Thymus (tissue), 11 donors: ENCODE results near the gene UNC45B. TPM values are rescaled to one million over a fixed set of nuclear protein-coding genes. Genes with fewer than 3 reads are reported as not detected.
"Not testable (repeated sequence)": the region's sequence is repeated elsewhere in the genome, so short reads cannot be mapped to it uniquely, and the experiment has no call there.

Experiments
- DNase-seq, 9 donors: peaks; one replicate each; pipeline ENCODE4 v3.0.0-alpha.2; 2013; ENCODE audit warnings: low spot score in 9 of 9, low read depth in 6 of 9, missing footprints in 1 of 9
- H3K27ac ChIP-seq, 2 donors: one replicate each; pipeline ENCODE4 v1.5.1; 2013; ENCODE audit warnings: control low read depth in 1 of 2, low read depth in 1 of 2, low read length in 1 of 2, mild to moderate bottlenecking in 1 of 2, moderate library complexity in 1 of 2
- H3K27me3 ChIP-seq, 2 donors: one replicate each; pipeline ENCODE4 v1.5.1; 2013; ENCODE audit warnings: low read length in 1 of 2; ENCODE audit not compliant: control insufficient read depth in 2 of 2, insufficient read depth in 1 of 2
- H3K36me3 ChIP-seq, 2 donors: one replicate each; pipeline ENCODE4 v1.5.1; 2013; ENCODE audit warnings: low read length in 1 of 2, mild to moderate bottlenecking in 1 of 2, moderate library complexity in 1 of 2; ENCODE audit not compliant: control insufficient read depth in 2 of 2, insufficient read depth in 2 of 2
- H3K4me1 ChIP-seq, 2 donors: one replicate each; pipeline ENCODE4 v1.5.1; 2013; ENCODE audit warnings: low read length in 2 of 2; ENCODE audit not compliant: control insufficient read depth in 2 of 2, insufficient read depth in 2 of 2
- H3K4me3 ChIP-seq, 2 donors: one replicate each; pipeline ENCODE4 v1.5.1; 2013; ENCODE audit warnings: low read length in 2 of 2, control low read depth in 1 of 2, mild to moderate bottlenecking in 1 of 2
- H3K9me3 ChIP-seq, 2 donors: one replicate each; pipeline ENCODE4 v1.5.1; 2013; ENCODE audit warnings: low read length in 1 of 2, mild to moderate bottlenecking in 1 of 2; ENCODE audit not compliant: control insufficient read depth in 2 of 2, insufficient read depth in 1 of 2
- WGBS: extraction: QIAGEN DNeasy Blood & Tissue Kit; methylation state at CpG from one replicate; pipeline ENCODE4 v1.1.7; 2013; 5-methylcytosine and 5-hydroxymethylcytosine counted together
- polyA plus RNA-seq: library from polyadenylated mRNA; stranded (reverse); fragments of 200-250 nt; gene quantifications from one replicate; pipeline ENCODE4 v1.2.3, GENCODE V29; 2013
- total RNA-seq: library from RNA; stranded (reverse); fragments of 120-200 nt; gene quantifications from one replicate; pipeline ENCODE4 v1.2.4, GENCODE V29; 2013
- donor health status: healthy.

Gene UNC45B
- total and polyA plus RNA-seq, 2 donors: 0.27 to 0.76 TPM

DNA sequence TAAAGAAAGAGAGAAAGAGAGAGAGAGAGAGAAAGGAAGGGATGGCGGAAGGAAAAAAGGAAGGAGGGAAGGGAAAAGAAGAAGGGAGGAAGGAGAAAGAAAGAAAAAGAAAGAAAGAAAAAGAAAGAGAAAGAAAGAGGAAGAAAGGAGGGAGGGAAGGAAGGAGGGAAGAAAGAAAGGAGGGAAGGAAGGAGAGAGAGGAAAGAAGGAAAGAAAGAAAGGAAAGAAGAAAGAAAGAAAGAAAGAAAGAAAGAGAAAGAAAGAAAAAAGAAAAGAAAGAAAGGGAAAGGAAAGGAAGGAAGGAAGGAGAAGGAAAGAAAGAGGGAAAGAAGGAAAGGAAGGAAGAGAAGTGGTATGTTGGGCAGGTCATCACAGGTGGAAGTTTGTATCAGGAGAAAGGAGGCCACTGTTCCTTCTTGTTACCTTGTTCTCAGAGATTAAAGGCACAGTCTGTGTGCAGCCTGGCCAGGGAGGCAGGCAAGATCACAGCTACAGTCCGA is 27.3 kb downstream of the UNC45B start:
- DNase-seq: no peak
- Histone ChIP-seq H3K9me3 (no peaks in the 10 kb centered on the region), H3K27ac (no peak overlapping the region), H3K4me3 (no peak overlapping the region), H3K27me3 (no peaks in the 10 kb centered on the region), H3K36me3 (no peaks in the 10 kb centered on the region), H3K4me1 (peaks cover 3 to 27% of the 10 kb centered on the region in 2 donors)
- 94% methylated on average over 2 of the region's 2 CpGs for WGBS

DNA sequence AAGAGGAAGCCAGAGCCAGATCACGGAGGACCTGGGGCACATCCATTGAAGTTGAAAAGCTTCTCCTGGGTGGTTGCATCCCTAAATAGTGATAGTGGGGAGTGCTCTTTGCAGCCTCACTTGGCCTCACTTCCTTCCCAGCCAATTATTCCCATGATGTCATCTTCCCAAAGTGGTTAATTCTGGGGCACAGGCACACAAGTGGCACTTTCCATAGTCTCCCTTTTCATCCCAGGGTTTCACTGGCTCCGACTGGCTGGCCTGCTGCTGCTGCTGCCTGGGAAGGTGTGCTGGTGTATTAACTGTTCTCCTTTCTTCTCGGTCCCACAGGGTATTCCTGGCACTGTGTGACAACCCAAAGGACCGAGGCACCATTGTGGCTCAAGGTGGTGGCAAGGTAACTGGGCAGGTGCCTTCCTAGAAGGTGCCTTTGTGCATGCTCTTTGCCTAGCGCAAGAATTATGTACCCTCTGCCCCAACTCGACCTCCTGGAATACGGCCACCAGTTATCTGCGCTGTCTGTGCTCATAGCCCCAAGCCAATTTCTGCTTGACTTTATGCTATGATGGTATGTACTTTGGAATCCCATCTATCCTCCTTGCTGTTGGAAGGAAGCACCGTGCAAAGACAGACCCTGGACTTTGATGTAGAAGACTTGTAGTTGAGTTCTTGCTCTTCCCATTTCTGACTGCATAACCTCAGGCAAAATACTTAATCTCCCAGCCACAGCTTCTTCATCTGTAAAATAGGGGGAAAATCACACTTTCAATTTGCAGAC is 28.2 kb downstream of the UNC45B start:
- H3K4me1 ChIP-seq: peaks cover 3 to 32% of the 10 kb centered on the region in 2 donors
- H3K4me3 ChIP-seq: no peak overlapping the region
- no peak overlapping the region for H3K27ac ChIP-seq
- no peaks in the 10 kb centered on the region for H3K9me3 ChIP-seq
- H3K36me3 ChIP-seq: no peaks in the 10 kb centered on the region
- 94% methylated on average over 9 of the region's 9 CpGs for WGBS
- no peaks in the 10 kb centered on the region for H3K27me3 ChIP-seq
- DNase-seq: no peak

DNA sequence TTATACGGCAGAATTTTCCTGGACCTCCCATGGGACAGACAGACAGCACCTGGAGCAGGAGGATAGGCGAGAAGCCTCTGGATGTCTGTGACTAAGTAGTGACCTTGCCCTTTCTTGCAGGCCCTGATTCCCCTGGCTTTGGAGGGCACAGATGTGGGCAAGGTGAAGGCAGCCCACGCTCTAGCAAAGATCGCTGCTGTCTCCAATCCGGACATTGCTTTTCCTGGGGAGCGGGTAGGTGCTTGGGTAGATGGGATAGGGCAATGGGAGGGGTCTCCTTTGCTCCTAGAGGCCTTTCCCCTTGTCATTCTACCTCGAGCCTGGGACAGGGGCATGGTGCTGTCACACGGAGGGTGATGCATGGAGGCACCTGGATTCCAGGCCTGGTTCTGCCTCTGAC is 29.3 kb downstream of the UNC45B start:
- no peak for DNase-seq
- whole genome bisulfite sequencing: 90% methylated on average over 8 of the region's 8 CpGs
- Histone ChIP-seq H3K27ac (no peak overlapping the region), H3K36me3 (no peaks in the 10 kb centered on the region), H3K27me3 (no peaks in the 10 kb centered on the region), H3K4me1 (peaks cover 3 to 27% of the 10 kb centered on the region in 2 donors), H3K9me3 (no peaks in the 10 kb centered on the region), H3K4me3 (no peak overlapping the region)

DNA sequence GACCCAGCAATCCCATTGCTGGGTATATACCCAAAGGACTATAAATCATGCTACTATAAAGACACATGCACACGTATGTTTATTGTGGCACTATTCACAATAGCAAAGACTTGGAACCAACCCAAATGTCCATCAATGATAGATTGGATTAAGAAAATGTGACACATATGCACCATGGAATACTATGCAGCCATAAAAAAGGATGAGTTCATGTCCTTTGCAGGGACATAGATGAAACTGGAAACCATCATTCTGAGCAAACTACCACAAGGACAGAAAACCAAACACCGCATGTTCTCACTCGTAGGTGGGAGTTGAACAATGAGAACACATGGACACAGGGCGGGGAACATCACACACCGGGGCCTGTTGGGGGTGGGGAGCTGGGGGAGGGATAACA is 31.8 kb downstream of the UNC45B start:
- H3K4me3 ChIP-seq, H3K27ac ChIP-seq, H3K9me3 ChIP-seq, H3K36me3 ChIP-seq, H3K27me3 ChIP-seq, DNase-seq: not testable (repeated sequence)
- 94% methylated on average over 5 of the region's 5 CpGs for WGBS
- H3K4me1 ChIP-seq: peaks cover 0 to 23% of the 10 kb centered on the region in 2 donors

DNA sequence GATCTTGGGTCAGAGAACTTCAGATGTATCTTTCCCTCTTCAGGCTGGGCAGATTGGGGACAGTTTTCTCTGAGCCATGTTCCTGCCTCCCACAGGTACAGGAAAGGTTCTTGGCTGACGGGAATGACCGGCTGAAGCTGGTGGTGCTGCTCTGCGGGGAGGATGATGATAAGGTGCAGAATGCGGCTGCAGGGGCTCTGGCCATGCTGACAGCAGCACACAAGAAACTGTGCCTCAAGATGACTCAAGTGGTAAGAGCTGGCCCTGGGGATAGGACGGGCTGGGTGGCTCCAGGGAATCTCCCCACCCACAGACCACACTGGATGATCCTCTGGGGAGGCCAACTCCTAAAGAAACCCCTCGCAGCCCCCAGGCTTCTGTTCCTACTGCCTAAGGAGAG is 35.7 kb downstream of the UNC45B start:
- peaks cover 4 to 21% of the 10 kb centered on the region in 2 donors for H3K4me1 ChIP-seq
- no peak overlapping the region for H3K27ac ChIP-seq
- no peak for DNase-seq
- no peaks in the 10 kb centered on the region for H3K27me3 ChIP-seq
- 88% methylated on average over 6 of the region's 6 CpGs for WGBS
- H3K4me3 ChIP-seq: no peak overlapping the region
- no peaks in the 10 kb centered on the region for H3K36me3 ChIP-seq
- no peaks in the 10 kb centered on the region for H3K9me3 ChIP-seq

DNA sequence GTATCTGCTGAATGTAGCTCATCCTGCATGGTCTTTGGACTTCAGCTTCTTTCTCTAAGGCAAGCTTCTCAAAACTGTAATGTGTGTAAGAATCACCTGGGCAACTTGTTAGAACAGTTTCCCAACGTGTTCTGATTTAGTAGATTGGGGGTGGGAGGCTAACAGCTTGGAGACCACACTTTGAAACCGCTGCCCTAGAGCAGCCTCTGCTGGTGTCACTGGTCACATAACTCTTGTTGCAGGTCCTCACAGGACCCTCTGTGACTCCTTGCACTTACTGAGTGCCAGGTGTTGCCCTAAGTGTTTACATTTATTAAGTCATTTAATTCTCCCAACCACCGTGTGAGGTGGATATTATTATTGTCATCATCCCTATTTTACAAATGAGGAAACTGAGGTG is 36.7 kb downstream of the UNC45B start:
- Histone ChIP-seq H3K36me3 (no peaks in the 10 kb centered on the region), H3K4me1 (peaks cover 5 to 26% of the 10 kb centered on the region in 2 donors), H3K27ac (no peak overlapping the region), H3K4me3 (no peak overlapping the region), H3K27me3 (no peaks in the 10 kb centered on the region), H3K9me3 (no peaks in the 10 kb centered on the region)
- DNase-seq: no peak
- WGBS: 72% methylated on average over 3 of the region's 3 CpGs

DNA sequence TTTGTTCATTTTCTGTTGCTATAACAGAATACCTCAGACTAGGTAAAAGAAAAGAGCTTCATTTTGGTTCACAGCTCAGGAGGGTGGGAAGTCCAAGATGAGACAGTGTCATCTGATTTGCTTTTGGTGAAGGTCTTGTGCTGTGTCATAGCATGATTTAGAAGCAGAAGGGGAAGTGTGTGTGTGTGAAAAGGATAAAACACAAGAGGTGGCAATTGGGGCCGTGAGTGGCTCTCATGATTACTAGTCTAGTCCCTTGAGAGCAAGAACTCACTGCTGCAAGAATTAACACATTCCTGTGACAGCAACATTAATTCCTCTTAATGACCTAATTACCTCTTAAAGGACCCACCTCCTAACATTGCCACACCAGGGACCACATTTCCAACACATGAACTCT is 38.2 kb downstream of the UNC45B start:
- peaks cover 5 to 22% of the 10 kb centered on the region in 2 donors for H3K4me1 ChIP-seq
- no peaks in the 10 kb centered on the region for H3K36me3 ChIP-seq
- WGBS: 49% methylated on average over 1 of the region's 1 CpG
- no peak overlapping the region for H3K4me3 ChIP-seq
- no peaks in the 10 kb centered on the region for H3K27me3 ChIP-seq
- no peaks in the 10 kb centered on the region for H3K9me3 ChIP-seq
- DNase-seq: no peak
- no peak overlapping the region for H3K27ac ChIP-seq

DNA sequence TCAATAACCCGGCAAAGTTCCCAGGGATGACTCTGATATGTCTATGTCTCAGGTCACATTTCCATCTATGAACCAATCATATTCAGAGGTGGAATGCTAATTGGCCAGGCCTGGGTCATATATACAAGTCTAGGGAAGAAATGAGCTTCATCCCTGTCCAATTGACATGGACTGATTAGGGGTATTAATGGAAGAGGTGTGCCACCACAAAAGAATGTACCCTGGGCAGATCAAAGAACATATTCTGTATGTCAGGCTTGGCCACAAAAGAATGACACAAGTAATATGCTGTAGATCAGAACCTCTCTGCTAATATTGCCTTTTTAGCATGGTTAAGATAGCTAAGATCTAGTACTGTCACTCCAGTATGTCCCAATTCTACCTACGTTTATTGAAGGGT is 39.9 kb downstream of the UNC45B start:
- Histone ChIP-seq H3K4me1 (peaks cover 5 to 22% of the 10 kb centered on the region in 2 donors), H3K27ac (no peak overlapping the region), H3K27me3 (no peaks in the 10 kb centered on the region), H3K4me3 (no peak overlapping the region), H3K9me3 (no peaks in the 10 kb centered on the region), H3K36me3 (no peaks in the 10 kb centered on the region)
- no peak for DNase-seq
- 96% methylated on average over 2 of the region's 2 CpGs for WGBS

DNA sequence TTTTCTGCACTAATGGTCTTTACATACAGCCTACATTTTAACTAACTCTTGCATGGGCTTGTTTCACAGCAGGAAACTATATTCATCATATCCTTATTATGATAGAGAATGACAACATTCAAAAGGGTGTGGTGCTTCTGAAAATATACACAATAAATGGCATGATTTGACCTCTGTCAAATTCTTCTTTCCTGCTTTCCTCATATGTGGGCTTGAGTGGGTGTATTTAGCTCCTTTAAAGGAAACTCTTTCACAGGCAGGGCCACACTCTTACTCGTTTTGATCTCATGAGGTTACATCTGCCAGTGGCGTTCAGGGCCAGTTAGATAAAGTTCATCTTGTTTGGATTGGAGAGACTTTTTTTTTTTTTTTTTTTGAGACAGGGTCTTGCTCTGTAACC is 40.5 kb downstream of the UNC45B start:
- 42% methylated on average over 2 of the region's 2 CpGs for WGBS
- peaks cover 9 to 28% of the 10 kb centered on the region in 2 donors for H3K4me1 ChIP-seq
- no peaks in the 10 kb centered on the region for H3K9me3 ChIP-seq
- H3K4me3 ChIP-seq: no peak overlapping the region
- peak in 1 of 9 donors; percentile 48 for DNase-seq
- no peaks in the 10 kb centered on the region for H3K36me3 ChIP-seq
- peak overlapping the region in 1 of 2 donors; percentile 9 for H3K27ac ChIP-seq
- H3K27me3 ChIP-seq: no peaks in the 10 kb centered on the region
